T47D (cell line): Measurements from ENCODE around the gene CMIP.
A peak's percentile ranks its signal among the peaks of the same experiment; 100 is the strongest.

Experiments
- DNase-seq, 2 experiments: peaks; one replicate each; pipeline versions ENCODE4 v3.0.0 to v3.0.0-alpha.2; 2011 to 2012; ENCODE audit warnings: low read depth in 1 of 2, low spot score in 1 of 2
- JUND ChIP-seq: IDR thresholded peaks from 2 replicates; pipeline ENCODE4 v1.6.1; 2012; ENCODE audit warnings: low read depth
- in situ Hi-C: cut with HindIII; loops from 2 replicates; pipeline ENCODE4 v1.10.0; 2016; ENCODE audit warnings: low sequenced_read_pairs, low pct_unique_long_range_greater_than_20kb

CMIP gene

DNA sequence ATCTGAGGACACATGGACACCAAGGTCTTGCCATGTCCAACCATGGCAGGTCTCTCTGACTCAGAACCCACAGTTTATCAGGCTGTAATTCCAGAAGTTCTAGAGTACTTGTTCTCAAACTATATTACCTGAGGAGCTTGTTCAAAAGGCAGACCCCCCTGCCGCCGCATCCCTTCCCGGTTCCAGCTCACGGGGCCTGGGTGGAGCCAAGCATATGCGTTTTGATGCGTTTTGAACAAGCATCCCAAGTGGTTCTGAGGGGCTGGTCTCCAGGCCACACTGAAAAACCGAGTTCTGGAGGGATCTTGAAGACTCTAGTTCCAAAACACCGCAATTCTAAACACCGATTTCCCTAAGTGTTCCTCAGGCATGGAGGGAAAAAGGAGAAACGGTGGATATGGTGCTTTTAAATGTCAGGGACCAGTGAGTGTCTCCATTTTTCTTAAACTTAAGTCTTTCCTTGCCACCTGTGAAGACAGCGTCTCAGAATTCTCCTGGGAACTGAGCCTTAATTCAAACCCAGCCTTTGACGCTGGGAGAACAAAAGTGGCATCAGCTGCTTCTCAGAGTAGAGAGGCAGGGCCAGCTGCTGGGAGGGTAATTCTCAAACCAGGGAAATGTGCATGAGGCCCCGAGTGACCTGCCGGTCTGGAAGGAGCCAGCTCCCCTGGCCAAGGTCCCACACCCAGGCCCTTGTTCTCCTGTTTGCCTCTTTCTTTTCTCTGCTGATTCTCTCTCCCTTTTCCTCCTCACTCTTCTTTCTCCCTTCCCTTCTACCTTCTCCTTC, 250.1 kb downstream of the CMIP start:
- no peak for DNase-seq
- no peak for TF ChIP-seq JUND
- in situ Hi-C loops: no loop called here

DNA sequence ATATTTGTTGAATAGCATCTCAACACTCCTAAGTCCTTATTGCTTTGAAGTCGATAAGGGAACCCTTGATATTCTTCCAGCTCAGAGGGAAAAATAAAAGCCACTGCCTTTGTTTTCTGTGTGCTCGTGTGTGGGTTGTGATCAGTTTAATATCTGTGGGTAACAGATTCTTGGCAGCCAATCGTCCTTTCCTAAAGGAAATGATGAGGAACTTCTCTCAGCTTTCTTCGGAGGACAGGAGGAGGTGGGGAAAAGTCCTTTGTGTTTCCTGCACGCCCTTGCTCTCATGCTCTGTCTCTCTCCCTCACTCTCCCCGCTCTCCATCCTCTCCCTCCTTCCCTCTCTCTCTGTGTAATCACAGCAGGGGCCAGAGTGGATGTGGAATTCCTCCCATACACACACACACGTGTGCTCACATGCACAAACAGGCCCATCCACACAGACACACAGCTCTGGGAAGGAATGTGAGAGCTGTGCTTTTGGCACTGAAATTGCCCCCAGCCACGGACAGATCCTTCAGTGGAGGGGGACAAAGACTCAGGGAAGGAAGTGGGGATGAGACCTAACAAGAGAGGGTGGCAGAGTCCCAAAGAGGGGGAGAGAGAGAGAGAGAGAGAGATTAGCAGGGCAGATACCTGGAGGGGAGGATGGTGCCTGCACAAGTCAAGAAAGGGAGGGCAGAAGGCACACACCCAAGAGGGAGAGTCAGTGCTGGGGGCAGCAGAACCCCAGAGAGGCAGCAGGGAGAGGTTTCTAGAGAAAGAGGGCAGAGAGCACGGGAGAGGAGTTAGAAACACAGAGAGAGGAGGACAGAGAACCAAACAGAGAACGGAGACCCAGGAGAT, 250.9 kb downstream of the CMIP start:
- in situ Hi-C loops: no loop called here
- no peak for DNase-seq
- no peak for TF ChIP-seq JUND

DNA sequence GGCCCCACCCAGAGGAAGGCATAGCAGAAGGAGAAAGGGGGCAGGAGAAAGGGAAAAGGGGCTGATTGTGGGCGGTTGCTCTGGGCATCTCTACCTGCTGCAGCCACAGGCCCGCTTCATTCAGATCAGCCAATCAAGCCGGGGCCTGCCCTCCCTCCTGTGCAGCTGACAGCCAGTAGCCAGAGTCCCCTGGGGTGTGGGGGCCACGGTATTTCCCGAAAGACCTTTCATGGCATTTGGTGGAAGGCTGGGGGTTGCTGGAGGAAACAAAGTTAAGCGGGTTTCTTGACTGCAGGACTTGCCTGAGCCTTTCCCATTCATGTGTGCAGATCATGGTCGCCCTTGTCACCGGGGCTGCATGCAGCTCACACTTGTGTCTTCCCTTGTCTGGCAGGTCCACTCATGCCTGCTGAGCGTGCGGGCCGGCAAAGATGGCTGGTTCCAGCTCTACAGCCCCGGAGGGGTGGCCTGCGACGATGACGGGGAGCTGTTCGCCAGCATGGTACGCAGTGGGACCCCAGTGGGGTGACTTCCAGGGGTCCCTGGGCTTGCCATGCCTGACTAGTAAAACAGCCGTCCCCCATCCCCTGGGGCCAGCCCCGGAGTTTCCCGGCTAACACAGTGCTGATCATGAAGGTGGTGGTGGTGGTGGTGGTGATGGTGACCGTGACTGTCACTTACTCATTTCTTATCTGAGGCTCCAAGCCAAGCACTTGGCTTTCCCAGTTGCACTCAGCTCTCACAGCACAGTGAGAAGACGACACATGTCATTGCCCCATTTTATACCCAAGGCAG, 251.8 kb downstream of the CMIP start:
- no peak for DNase-seq
- in situ Hi-C loops: no loop called here
- TF ChIP-seq JUND: no peak

DNA sequence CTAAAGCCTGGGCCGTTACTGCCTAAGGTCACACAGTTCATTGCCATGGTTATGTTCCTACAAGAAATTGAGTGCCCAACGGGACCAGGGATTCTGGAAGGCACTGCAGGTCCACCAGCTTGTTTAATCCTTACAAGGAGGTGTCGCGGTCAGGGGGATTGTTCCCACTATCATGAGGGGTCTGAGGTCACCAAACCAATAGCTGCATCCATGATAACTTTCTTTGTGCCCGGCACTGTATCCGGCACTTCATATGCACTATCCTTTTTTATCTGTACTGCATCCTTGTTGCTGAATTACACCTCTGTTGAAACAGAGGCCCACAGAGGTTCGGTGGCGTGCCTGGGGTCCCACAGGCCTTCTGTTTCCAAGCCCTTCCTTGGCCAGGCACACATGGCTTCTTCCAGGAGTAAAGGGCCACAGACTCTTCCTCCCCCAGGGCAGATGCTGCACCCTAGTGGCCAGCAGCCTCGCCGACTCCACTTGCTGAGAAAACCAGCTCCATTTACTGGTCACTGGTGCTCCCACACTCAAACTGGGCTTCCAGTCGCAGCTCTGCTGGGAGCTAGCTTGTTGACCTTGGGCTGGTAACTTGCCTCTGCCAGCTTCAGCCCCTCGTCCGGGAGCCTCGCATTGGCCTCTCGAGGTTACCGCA, 252.5 kb downstream of the CMIP start:
- in situ Hi-C loops: no loop called here
- DNase-seq: peak; percentile 85 to 91
- TF ChIP-seq JUND: no peak

DNA sequence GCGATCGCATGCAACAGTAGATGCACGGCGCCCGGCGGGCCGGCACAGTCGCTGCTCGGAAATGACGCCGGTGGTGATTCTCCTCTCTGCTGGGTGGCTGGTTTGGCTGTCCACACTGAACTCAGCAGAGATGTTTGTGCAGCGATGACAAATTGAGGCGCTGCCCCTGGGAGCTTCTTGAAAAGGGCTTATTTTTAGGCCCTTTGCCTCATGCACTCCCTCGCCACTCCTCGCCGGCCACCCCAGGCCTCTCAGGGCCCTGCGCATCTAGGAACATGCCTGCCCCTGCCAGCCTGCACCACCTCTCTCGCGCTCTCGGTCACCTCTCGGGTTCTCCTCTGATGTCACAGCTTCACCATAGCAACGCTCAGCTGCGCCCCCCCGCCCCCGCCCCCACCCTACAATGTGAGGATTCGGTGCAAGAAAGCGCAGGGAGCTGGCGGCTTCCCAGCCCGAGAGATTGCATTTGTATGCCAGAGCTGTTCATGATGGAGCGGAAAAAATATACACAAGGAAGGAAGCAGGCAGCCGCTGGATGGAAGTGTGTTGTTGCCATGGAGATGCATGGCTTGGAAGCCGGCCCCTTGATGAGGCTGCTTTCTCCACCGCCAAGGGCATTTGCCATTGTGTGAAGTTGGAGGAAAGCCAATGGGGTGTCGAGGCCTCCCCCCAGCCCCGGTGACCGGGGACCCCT, 253.2 kb downstream of the CMIP start:
- no peak for DNase-seq
- no peak for TF ChIP-seq JUND
- in situ Hi-C loops: no loop called here

DNA sequence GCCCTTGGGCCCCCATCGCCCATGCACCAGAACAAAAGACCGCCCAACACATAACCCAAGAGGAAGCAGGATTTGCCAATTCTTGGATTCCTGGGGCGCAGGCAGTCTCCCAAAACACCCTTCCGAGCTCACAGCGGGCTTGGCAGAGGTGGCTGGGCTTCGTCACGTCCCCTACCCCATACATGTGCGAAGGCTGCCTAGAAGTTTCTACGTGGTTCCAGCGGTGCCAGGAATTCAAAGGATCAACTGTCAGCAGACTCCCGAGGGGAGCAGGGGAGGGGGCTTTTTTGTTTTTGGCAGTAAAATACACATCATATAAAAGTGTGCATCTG, 253.7 kb downstream of the CMIP start:
- in situ Hi-C loops: no loop called here

DNA sequence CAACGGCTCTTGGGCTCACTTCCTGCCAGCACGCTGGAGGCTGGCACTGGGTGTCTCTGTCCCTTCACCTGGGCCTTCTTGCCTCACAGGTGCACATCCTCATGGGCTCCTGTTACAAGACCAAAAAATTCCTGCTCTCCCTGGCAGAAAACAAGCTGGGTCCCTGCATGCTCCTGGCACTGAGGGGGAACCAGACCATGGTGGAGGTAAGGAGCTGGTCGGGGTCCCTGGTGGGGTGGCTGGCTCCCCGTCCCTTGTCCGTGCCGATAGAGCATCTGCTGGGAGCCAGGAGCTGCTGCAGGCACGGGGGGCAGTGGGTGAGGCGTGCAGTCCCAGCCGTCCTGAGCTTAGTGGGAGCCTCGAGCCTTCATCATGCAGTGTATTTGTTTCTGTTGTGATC, 255.0 kb downstream of the CMIP start:
- in situ Hi-C loops: no loop called here
- no peak for TF ChIP-seq JUND
- DNase-seq: no peak

More for the DNA sequence above, 253.7 kb downstream of the CMIP start:
- TF ChIP-seq JUND: no peak
- DNase-seq: no peak

DNA sequence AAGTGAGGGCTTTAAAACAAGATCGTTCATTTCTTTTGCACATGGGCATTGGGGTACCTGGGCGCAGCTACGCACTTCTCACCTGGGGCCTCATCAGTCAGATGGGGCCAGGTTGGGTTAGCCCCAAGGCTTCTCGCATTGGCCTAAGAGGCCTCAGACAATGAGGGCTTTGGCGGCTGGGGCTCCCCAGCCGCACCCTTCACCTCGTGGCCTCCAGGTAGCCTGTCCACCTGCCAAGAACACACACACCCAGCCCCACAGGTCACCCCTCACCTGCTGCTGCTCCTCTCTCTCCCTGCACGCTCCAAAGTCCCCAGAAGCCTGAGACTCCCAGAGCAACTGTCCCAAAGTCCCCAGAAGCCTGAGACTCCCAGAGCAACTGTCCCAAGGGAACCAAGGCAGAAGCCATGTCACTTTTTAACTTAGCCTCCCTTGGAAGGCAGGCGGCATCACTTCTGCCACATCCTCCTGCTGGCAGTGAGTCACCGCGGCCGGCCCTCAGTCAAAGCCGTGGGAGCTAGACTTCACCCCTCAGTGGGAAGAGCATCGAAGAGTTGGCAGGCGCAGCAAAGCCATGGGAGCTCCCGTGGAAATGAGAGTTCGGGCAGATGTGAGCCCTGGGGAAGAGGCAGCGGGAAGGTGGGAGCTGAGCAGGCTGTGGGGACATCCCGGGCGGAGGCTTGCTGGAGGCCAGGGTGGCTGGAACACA, 255.6 kb downstream of the CMIP start:
- no peak for TF ChIP-seq JUND
- in situ Hi-C loops: no loop called here
- DNase-seq: no peak

DNA sequence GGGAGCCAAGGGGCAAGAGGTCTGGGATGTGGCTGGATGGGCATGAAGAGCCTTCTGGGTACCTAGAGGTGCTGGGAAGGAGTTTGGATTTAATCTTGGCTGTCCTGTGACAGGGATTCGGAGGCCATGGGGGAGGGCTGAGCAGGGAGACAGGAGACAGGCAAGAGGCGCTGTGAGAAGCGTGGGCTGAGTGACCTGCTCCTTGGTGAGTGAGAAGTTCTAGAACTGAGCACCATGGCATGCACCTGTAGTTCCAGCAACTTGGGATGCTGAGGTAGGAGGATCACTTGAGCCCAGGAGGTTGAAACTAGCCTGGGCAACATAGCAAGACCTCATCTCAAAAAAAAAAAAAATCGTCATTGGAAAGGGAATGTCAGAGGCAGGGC, 256.2 kb downstream of the CMIP start:
- in situ Hi-C loops: no loop called here
- no peak for TF ChIP-seq JUND
- DNase-seq: no peak

DNA sequence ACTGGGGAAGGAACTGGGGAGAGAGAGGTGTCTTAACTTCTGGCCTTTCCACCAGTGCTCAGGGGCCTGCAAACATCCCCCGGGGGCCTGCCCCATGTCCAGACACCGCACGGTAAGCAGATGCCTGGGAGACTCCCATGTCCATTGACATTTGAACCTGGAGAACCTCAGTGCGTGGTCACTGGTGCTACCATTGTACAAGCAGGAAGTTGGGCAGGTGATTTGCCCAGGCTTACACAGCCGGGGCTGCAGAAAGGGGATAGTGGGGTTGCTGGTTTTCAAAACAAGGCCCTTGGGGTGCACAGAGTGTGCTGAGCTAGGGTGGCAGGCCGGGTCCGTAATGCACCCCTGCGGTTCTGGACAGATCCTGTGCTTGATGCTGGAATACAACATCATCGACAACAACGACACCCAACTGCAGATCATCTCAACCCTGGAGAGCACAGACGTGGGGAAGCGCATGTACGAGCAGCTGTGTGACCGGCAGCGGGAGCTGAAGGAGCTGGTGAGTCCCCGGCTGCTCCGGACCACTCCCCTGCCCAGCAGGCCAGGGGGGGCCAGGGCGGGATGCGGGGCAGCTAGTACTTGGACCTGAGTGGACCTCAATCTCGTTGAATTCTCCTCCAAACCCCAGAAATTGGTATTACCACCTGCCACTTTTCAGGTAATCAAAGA, 256.8 kb downstream of the CMIP start:
- in situ Hi-C loops: no loop called here
- DNase-seq: no peak

DNA sequence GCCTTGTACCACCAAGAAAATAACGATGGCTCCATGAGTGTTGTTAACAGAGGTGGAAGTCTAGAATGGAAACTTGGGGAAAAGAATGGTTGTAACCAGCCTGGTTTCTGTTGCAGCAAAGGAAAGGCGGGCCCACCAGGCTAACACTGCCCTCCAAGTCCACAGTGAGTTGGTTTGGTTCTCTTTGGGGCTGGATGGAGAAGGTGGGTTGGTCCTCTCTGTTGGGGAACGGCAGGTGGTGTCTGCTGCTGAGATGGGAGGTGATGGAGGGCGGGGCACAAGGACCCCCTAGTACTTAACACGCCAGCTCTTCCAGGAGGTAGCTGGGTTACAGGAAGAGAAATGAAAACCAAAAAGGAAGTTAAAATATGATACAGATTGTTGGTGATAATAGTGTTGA, 257.9 kb downstream of the CMIP start:
- DNase-seq: no peak
- in situ Hi-C loops: no loop called here
- no peak for TF ChIP-seq JUND

More for the DNA sequence above, 256.8 kb downstream of the CMIP start:
- no peak for TF ChIP-seq JUND
